BLaER1 treated with 17β-estradiol and CSF1 and Interleukin-3, amounts not matched to agents 10 nM and 100 nM (cell line): Measurements from ENCODE around the gene GNPTG.
A peak's percentile ranks its signal among the peaks of the same experiment; 100 is the strongest.

Experiments used
- H3K27ac ChIP-seq, 11 experiments: shearing (Covaris generic); formaldehyde crosslinking; 2 replicates each; pipeline ENCODE4 v1.8.1; 2022
- H3K27me3 ChIP-seq, 11 experiments: shearing (Covaris generic); formaldehyde crosslinking; 2 replicates each; pipeline ENCODE4 v1.8.1; 2022
- H3K36me3 ChIP-seq, 11 experiments: shearing (Covaris generic); formaldehyde crosslinking; 2 replicates each; pipeline ENCODE4 v1.8.1; 2022
- H3K4me1 ChIP-seq, 10 experiments: shearing (Covaris generic); formaldehyde crosslinking; 2 replicates each; pipeline ENCODE4 v1.8.1; 2022
- H3K4me2 ChIP-seq, 11 experiments: shearing (Covaris generic); formaldehyde crosslinking; 2 replicates each; pipeline ENCODE4 v1.8.1; 2022
- H3K4me3 ChIP-seq, 10 experiments: shearing (Covaris generic); formaldehyde crosslinking; 2 replicates each; pipeline ENCODE4 v1.8.1; 2022
- H3K9ac ChIP-seq, 11 experiments: shearing (Covaris generic); formaldehyde crosslinking; 2 replicates each; pipeline ENCODE4 v1.8.1; 2022
- H3K9me3 ChIP-seq, 11 experiments: shearing (Covaris generic); formaldehyde crosslinking; replicated peaks in 1 of 11; 2 replicates each; pipeline ENCODE4 v1.8.1; 2022
- H4K20me1 ChIP-seq, 11 experiments: shearing (Covaris generic); formaldehyde crosslinking; 2 replicates each; pipeline ENCODE4 v1.8.1; 2022
- Cebpa-rat ChIP-seq, 11 experiments: shearing (Covaris generic); IDR thresholded peaks; 2 replicates each; pipeline ENCODE4 v1.8.1; 2022

The GNPTG gene

GRCh38 chr16:1380195-1380594, 28.5 kb downstream of the GNPTG start:
- TF ChIP-seq Cebpa-rat (IDR thresholded peaks at IDR 0.05): no peak

GRCh38 chr16:1381612-1382406, 30.1 kb downstream of the GNPTG start:
- Histone ChIP-seq H3K4me1 (peaks cover 15 to 32% (median 28%) of the 10 kb centered on the region in 10 experiments), H3K27me3 (no peaks in the 10 kb centered on the region), H3K27ac (no peak overlapping the region), H4K20me1 (peaks cover 26 to 57% (median 38%) of the 10 kb centered on the region in 11 experiments; a peak in 21 of 22 replicates), H3K9ac (peak overlapping the region in 1 of 11 experiments; percentile 35; a peak in 3 of 22 replicates), H3K36me3 (peaks cover 23 to 66% (median 47%) of the 10 kb centered on the region in 11 experiments), H3K4me2 (no peak overlapping the region), H3K4me3 (no peak overlapping the region), H3K9me3 (no peaks in the 10 kb centered on the region)
- no peak for TF ChIP-seq Cebpa-rat (IDR thresholded peaks at IDR 0.05)

More at GRCh38 chr16:1380195-1380594, 28.5 kb downstream of the GNPTG start:
- peaks cover 28 to 73% (median 56%) of the 10 kb centered on the region in 11 experiments for H3K36me3 ChIP-seq
- H3K4me1 ChIP-seq: peaks cover 15 to 28% (median 24%) of the 10 kb centered on the region in 10 experiments
- H3K4me3 ChIP-seq: no peak overlapping the region
- H3K27me3 ChIP-seq: no peaks in the 10 kb centered on the region
- H3K27ac ChIP-seq: peak overlapping the region in 1 of 11 experiments; percentile 99; a peak in 1 of 22 replicates
- H3K9ac ChIP-seq: 0 out of 22 replicates have a peak overlapping the region, but pooled peaks of 1 of the 11 experiments have one; percentile 11
- no peaks in the 10 kb centered on the region for H3K9me3 ChIP-seq
- peak overlapping the region in 8 of 11 experiments; percentile 46 to 100 (median 68); a peak in 9 of 22 replicates for H3K4me2 ChIP-seq
- peaks cover 38 to 62% (median 45%) of the 10 kb centered on the region in 11 experiments; a peak in 21 of 22 replicates for H4K20me1 ChIP-seq

GRCh38 chr16:1383556-1383955, 31.8 kb downstream of the GNPTG start:
- H3K4me1 ChIP-seq: peaks cover 4 to 37% (median 34%) of the 10 kb centered on the region in 10 experiments
- H3K4me2 ChIP-seq: no peak overlapping the region
- H4K20me1 ChIP-seq: peaks cover 10 to 57% (median 37%) of the 10 kb centered on the region in 11 experiments; a peak in 19 of 22 replicates
- no peak for TF ChIP-seq Cebpa-rat (IDR thresholded peaks at IDR 0.05)
- no peaks in the 10 kb centered on the region for H3K9me3 ChIP-seq
- H3K9ac ChIP-seq: no peak overlapping the region
- no peak overlapping the region for H3K27ac ChIP-seq
- H3K4me3 ChIP-seq: no peak overlapping the region
- H3K36me3 ChIP-seq: peaks cover 23 to 73% (median 53%) of the 10 kb centered on the region in 11 experiments
- H3K27me3 ChIP-seq: no peaks in the 10 kb centered on the region

- TF ChIP-seq Cebpa-rat (IDR thresholded peaks at IDR 0.05): no peak
- no peak overlapping the region for H3K4me3 ChIP-seq
Measured at GRCh38 chr16:1385232-1385631, 33.5 kb downstream of the GNPTG start.

GRCh38 chr16:1387331-1387730, 35.6 kb downstream of the GNPTG start:
- Histone ChIP-seq H3K4me2 (peak overlapping the region in 6 of 11 experiments; percentile 21 to 53 (median 33); a peak in 8 of 22 replicates), H3K36me3 (peaks cover 34 to 90% (median 68%) of the 10 kb centered on the region in 11 experiments), H3K27ac (no peak overlapping the region), H3K4me1 (peaks cover 0 to 58% (median 44%) of the 10 kb centered on the region in 10 experiments; a peak in 15 of 20 replicates), H3K9me3 (peaks cover 0 to 21% (median 0%) of the 10 kb centered on the region in 11 experiments; a peak in 8 of 22 replicates), H4K20me1 (peaks cover 0 to 45% (median 30%) of the 10 kb centered on the region in 11 experiments; a peak in 12 of 22 replicates), H3K27me3 (no peaks in the 10 kb centered on the region), H3K9ac (peak overlapping the region in 2 of 11 experiments; percentile 24 to 35; a peak in 2 of 22 replicates), H3K4me3 (no peak overlapping the region)
- TF ChIP-seq Cebpa-rat (IDR thresholded peaks at IDR 0.05): no peak

More at GRCh38 chr16:1385232-1385631, 33.5 kb downstream of the GNPTG start:
- H3K9me3 ChIP-seq: peaks cover 0 to 2% (median 0%) of the 10 kb centered on the region in 11 experiments; a peak in 1 of 22 replicates
- H3K27me3 ChIP-seq: no peaks in the 10 kb centered on the region
- H3K4me2 ChIP-seq: no peak overlapping the region
- H3K9ac ChIP-seq: no peak overlapping the region
- H3K27ac ChIP-seq: no peak overlapping the region
- peaks cover 0 to 38% (median 33%) of the 10 kb centered on the region in 10 experiments; a peak in 15 of 20 replicates for H3K4me1 ChIP-seq
- peaks cover under 1 to 48% (median 30%) of the 10 kb centered on the region in 11 experiments; a peak in 13 of 22 replicates for H4K20me1 ChIP-seq
- H3K36me3 ChIP-seq: peaks cover 31 to 87% (median 61%) of the 10 kb centered on the region in 11 experiments

- Histone ChIP-seq H3K9me3 (peaks cover 0 to 21% (median 0%) of the 10 kb centered on the region in 11 experiments; a peak in 8 of 22 replicates), H3K4me3 (no peak overlapping the region), H3K27ac (peak overlapping the region in 2 of 11 experiments; percentile 53 to 73; a peak in 4 of 22 replicates), H4K20me1 (peaks cover 0 to 44% (median 30%) of the 10 kb centered on the region in 11 experiments; a peak in 12 of 22 replicates), H3K4me2 (peak overlapping the region in 8 of 11 experiments; percentile 26 to 66 (median 62); a peak in 16 of 22 replicates), H3K4me1 (peaks cover 0 to 79% (median 53%) of the 10 kb centered on the region in 10 experiments; a peak in 15 of 20 replicates), H3K36me3 (peaks cover 45 to 91% (median 70%) of the 10 kb centered on the region in 11 experiments), H3K9ac (peak overlapping the region in 4 of 11 experiments; percentile 10 to 55 (median 32); a peak in 4 of 22 replicates), H3K27me3 (no peaks in the 10 kb centered on the region)
- no peak for TF ChIP-seq Cebpa-rat (IDR thresholded peaks at IDR 0.05)
Measured at GRCh38 chr16:1389762-1390161, 38.0 kb downstream of the GNPTG start.

GRCh38 chr16:1390239-1390779, 38.6 kb downstream of the GNPTG start:
- Histone ChIP-seq H3K9ac (0 out of 22 replicates have a peak overlapping the region, but pooled peaks of 1 of the 11 experiments have one; percentile 32), H3K4me3 (no peak overlapping the region), H3K4me2 (peak overlapping the region in 9 of 11 experiments; percentile 26 to 66 (median 60); a peak in 17 of 22 replicates), H3K36me3 (peaks cover 43 to 88% (median 65%) of the 10 kb centered on the region in 11 experiments), H3K27ac (peak overlapping the region in 5 of 11 experiments; percentile 33 to 73 (median 46); a peak in 7 of 22 replicates), H3K9me3 (peaks cover 0 to 21% (median 0%) of the 10 kb centered on the region in 11 experiments; a peak in 8 of 22 replicates), H3K27me3 (no peaks in the 10 kb centered on the region), H3K4me1 (peaks cover 0 to 79% (median 53%) of the 10 kb centered on the region in 10 experiments; a peak in 15 of 20 replicates), H4K20me1 (peaks cover 0 to 39% (median 28%) of the 10 kb centered on the region in 11 experiments; a peak in 12 of 22 replicates)
- TF ChIP-seq Cebpa-rat (IDR thresholded peaks at IDR 0.05): no peak

- TF ChIP-seq Cebpa-rat (IDR thresholded peaks at IDR 0.05): no peak
Measured at GRCh38 chr16:1392826-1393225, 41.1 kb downstream of the GNPTG start.

More at GRCh38 chr16:1392826-1393225, 41.1 kb downstream of the GNPTG start:
- peaks cover 51 to 89% (median 72%) of the 10 kb centered on the region in 11 experiments for H3K36me3 ChIP-seq
- peak overlapping the region in 2 of 11 experiments; percentile 50 to 58; a peak in 1 of 22 replicates for H3K9ac ChIP-seq
- no peak overlapping the region for H3K27ac ChIP-seq
- H3K4me2 ChIP-seq: peak overlapping the region in 3 of 11 experiments; percentile 44 to 60 (median 46); a peak in 3 of 22 replicates
- peaks cover 0 to 21% (median 0%) of the 10 kb centered on the region in 11 experiments; a peak in 8 of 22 replicates for H3K9me3 ChIP-seq
- peaks cover 0 to 69% (median 42%) of the 10 kb centered on the region in 10 experiments; a peak in 15 of 20 replicates for H3K4me1 ChIP-seq
- peaks cover 0 to 26% (median 8%) of the 10 kb centered on the region in 11 experiments; a peak in 9 of 22 replicates for H4K20me1 ChIP-seq
- H3K27me3 ChIP-seq: no peaks in the 10 kb centered on the region
- no peak overlapping the region for H3K4me3 ChIP-seq
